GM20431 (cell line): ENCODE results near the gene ADAMTS18.
"Not testable (repeated sequence)": the region's sequence is repeated elsewhere in the genome, so short reads cannot be mapped to it uniquely, and the experiment has no call there.

ENCODE experiments used
- in situ Hi-C: fragments of 300-500 bp; cut with MseI, MboI; formaldehyde crosslinking; loops from one replicate; pipeline ENCODE4 v1.15.0; 2020; ENCODE audit warnings: low sequenced_read_pairs; ENCODE audit not compliant: unreplicated experiment

Gene ADAMTS18, protein sequence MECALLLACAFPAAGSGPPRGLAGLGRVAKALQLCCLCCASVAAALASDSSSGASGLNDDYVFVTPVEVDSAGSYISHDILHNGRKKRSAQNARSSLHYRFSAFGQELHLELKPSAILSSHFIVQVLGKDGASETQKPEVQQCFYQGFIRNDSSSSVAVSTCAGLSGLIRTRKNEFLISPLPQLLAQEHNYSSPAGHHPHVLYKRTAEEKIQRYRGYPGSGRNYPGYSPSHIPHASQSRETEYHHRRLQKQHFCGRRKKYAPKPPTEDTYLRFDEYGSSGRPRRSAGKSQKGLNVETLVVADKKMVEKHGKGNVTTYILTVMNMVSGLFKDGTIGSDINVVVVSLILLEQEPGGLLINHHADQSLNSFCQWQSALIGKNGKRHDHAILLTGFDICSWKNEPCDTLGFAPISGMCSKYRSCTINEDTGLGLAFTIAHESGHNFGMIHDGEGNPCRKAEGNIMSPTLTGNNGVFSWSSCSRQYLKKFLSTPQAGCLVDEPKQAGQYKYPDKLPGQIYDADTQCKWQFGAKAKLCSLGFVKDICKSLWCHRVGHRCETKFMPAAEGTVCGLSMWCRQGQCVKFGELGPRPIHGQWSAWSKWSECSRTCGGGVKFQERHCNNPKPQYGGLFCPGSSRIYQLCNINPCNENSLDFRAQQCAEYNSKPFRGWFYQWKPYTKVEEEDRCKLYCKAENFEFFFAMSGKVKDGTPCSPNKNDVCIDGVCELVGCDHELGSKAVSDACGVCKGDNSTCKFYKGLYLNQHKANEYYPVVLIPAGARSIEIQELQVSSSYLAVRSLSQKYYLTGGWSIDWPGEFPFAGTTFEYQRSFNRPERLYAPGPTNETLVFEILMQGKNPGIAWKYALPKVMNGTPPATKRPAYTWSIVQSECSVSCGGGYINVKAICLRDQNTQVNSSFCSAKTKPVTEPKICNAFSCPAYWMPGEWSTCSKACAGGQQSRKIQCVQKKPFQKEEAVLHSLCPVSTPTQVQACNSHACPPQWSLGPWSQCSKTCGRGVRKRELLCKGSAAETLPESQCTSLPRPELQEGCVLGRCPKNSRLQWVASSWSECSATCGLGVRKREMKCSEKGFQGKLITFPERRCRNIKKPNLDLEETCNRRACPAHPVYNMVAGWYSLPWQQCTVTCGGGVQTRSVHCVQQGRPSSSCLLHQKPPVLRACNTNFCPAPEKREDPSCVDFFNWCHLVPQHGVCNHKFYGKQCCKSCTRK (N-terminal part only)

DNA sequence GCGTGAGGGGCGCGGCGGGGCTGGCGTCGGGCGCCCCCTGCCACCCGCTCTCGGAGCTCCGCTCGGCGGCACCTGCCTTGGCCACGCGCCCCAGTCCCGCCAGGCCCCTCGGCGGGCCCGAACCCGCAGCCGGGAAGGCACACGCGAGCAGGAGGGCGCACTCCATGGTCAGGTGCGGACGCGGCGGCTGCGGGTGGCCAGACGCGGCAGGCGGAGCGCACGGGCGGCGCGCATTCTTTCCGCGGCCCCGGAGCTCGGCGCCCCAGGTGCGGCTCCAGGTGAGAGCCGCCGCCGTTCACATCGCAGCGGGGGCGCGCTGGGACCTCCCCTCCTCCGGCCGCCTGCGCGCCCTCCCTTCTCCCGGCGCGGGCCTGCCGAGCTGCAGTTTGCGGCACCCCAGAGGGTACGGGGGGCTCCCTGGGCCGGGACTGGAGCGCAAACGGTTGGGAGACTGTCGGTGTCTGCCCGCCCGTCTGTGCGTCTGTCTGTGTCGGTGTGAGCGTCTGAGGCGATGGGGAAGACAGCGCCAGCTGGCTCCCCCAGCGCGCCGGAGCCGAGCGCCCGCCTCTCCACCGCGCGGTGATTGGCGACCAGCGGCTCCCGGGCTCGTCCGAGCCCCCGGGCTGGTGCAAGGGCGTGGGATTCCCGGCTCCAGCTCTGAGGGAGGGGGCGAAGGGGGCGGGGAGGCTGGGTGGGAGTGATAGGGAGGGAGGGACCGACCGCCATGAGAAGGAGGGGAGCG is at the start of gene ADAMTS18:
Gene ADAMTS18 (minus strand): TSS at position 505 of the 742 bp plus-strand sequence. CDS start 339 bp downstream, at position 166.
- in situ Hi-C loops = no loop called here

DNA sequence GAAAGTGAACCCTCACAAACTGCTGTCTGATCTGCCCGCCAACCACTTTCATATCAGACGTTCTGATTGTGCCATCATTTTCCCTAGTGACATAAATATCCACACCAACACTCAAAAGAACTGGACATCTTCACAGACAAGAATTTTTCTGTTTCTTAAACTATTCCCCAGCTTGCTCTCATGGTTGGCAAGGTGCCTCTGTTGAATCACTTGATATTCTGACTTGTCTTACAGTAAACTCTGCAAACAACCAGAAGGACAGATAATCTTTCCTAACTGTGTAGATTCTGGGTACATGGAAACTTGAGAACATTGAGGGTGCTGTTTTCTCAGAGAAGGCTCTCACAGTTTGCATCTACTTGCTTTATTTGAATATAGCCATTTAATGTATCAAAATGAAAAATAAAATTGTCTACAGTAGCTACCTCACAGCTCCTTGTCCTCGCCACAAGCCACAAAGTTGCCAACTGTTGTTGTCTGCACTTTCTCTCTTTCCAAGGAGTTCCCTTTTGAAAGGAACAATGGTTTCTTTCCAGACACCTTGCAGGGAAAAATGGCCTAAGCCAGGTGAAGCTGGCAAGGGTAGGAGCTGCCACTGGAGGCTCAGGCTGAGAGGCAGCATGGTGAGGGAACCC is 46.0 kb upstream of the ADAMTS18 start:
- in situ Hi-C loops = no loop called here

DNA sequence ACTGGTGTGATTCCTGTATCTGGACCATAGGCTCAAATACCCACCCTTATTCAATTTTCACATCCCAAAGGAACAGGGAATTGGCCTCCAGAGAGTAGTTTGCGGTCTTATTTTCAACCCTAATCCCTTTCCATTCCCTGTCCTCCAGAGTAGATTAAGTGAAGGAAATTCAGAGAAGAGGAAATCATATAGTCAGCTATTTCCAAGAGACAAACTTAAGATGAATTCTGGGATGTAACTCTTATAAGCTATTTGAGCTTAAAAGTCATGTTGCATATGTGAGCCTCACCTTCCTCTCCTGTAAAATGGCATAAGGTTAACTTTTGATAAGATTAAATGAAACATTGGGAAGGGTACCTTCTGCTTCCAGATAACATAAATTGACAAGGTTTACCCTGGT is 37.4 kb upstream of the ADAMTS18 start:
- in situ Hi-C loops = no loop called here

DNA sequence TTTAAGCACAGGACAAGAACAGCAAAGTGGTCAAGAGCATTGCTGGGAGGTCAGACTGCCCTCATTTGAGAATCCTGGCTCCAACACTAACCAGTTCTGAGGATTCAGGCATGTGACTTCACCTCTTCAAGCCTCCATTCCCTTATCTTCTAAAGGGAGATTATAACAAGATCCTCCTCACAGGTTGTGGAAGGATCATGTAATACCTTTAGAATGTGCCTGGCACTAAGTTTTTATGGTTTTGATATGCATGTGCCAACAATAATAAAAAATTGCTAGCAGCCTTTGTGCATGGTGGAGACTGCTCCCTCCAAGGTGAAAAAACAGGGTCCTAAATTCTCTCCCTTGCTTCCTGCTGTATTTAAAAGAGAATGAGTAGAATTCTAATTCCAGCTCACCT is 36.0 kb upstream of the ADAMTS18 start:
- in situ Hi-C loops = no loop called here

DNA sequence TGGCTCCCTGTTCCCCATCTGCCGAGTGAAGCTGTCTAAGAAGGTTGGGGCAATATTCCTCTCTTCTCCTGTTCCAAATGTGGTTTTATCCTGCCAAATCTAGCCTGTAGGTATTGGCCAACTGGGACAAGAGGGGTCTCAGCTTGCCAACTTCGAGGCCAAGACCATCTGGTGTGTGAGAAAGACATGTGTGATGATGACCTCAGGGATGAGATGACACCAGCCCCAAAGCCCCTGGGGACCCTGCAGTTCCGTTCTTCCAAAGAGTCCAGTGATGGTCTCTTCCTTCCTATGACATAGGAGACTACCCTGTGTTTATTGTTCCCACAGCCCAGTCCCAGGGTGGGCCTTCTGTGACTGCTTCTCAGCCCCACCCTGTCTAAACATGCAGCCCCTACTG is 34.8 kb upstream of the ADAMTS18 start:
- in situ Hi-C loops = no loop called here

DNA sequence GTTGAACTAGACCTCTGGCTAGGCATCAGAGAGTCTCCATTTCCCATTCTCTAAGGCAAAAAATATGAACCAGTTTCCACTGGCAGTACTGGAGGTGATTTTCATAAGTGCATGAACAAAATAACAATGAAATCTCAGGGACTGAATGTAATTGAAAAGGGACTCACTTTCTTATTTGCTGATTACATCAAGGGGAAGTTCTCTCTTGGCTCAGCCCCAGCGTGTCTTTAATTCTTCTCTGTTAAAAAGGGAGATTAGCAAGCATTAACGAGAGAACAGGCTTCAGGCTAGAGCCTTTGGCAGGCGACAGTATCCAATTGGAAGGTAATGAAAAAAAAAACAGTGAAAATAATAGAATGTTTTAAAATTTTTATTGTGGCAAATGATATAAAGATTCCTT is 34.0 kb upstream of the ADAMTS18 start:
- in situ Hi-C loops = no loop called here

DNA sequence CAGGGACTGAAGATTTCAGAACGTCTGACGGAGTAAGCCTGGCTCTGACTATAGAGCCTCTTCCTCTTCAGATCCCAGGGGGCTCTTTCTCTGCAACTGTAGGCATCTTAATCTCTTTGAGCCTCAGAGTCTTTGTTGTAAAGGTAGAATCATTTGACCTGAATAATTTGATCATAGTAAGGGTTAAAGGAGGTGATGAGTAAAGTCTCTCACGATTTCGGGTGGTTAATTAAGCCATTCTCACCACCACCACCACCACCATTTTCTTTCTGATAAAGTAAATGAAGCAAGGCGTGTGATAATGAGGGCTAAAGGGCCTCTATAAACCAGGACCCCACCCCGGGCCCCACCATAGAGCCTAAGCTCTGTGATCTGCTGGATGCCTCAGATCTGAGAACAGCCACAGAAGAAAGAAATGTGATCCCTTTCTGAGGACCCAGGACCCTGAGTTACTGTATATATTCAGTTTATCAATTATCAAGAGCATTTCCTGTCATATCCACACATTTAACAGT is 33.0 kb upstream of the ADAMTS18 start:
- in situ Hi-C loops = no loop called here

DNA sequence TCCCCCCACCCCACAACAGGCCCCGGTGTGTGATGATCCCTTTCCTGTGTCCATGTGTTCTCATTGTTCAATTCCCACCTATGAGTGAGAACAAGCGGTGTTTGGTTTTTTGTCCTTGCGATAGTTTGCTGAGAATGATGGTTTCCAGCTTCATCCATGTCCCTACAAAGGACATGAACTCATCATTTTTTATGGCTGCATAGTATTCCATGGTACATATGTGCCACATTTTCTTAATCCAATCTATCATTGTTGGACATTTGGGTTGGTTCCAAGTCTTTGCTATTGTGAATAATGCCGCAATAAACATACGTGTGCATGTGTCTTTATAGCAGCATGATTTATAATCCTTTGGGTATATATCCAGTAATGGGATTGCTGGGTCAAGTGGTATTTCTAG is 28.8 kb upstream of the ADAMTS18 start:
- in situ Hi-C loops = not testable (repeated sequence)

DNA sequence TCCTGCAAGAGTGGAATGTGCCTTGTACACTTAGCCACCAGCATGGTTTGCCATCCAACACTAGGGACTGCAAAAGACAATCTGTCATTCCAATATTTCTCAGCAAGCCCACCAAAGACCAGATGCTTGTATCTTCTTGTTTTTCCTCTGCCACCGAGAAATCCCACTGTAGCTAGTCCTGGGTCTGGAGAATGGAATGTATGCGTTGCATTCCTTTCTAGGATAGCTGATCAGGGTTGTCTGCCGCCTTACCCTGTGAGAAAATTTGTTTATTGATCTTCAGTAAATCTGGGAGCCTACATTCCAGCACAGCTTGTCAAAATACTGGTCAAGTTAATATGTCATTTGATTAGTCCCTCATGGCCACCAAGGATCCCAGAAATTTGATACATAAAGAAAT is 28.1 kb upstream of the ADAMTS18 start:
- in situ Hi-C loops = no loop called here

DNA sequence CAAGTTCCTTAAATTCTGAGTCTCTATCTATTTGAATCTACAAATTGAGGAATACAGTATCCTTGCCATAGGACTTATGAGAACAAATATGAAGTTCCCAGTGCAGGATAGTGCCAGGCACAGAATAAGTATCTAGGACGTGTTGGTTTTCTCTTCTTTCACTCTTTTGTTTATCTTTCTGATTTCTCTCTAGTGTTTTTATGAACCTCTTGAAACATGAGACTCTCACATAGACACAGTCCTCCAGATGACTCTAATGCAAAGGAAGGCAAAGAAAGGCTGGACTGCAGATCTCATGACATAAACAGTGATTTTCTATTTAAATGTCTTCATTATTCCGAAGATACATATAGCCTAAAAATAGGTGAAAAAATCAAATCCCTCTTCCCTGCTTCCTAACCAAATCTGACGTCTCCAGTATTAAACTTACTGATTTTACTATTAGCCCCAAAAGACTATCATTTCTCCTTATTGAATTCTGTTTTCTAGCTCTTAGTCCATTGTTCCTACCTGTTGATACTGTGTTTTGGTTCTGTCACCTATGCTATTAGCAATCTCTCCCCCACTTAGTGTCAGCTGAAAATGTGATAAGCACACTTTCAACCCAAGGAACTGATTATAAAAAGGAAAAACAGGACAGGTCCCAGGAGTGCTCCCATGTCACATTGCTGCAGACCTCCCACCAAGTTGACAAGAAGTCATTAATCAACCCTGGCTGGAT is 24.9 kb upstream of the ADAMTS18 start:
- in situ Hi-C loops = no loop called here

DNA sequence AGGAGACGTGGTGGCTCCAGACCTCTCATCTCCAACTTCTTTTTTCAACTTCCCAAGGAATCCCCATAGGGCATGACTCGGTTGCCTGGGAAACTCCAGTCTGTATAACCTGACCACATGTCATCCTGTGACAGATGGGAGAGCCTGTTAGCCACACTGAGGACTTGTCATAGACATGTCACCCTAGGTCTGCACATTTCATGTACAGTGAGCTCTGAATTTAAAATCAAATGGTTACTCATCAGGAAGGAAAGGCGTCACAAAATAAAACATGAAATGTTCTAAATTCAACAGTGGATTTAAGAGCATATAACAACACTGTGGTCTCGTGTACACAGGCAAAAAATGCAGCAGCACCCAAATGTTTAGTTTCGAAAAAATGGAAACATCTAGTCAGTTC is 22.2 kb upstream of the ADAMTS18 start:
- in situ Hi-C loops = no loop called here

DNA sequence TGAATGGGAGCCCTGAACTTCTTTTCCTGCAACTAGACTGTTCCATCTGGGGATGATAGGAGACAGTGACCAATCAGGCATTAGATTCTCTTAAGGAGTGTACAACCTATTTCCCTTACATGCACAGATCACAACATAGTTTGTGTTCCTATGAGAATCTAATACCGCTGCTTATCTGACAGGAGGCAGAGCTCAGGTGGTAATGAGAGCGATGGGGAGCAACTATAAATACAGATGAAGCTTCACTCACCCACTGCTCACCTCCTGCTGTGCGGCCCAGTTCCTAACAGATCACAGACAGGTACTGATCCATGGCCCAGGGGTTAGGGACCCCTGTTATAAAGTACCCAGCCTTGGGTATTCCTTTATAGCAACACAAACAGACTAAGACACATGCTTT is 17.4 kb upstream of the ADAMTS18 start:
- in situ Hi-C loops = no loop called here

DNA sequence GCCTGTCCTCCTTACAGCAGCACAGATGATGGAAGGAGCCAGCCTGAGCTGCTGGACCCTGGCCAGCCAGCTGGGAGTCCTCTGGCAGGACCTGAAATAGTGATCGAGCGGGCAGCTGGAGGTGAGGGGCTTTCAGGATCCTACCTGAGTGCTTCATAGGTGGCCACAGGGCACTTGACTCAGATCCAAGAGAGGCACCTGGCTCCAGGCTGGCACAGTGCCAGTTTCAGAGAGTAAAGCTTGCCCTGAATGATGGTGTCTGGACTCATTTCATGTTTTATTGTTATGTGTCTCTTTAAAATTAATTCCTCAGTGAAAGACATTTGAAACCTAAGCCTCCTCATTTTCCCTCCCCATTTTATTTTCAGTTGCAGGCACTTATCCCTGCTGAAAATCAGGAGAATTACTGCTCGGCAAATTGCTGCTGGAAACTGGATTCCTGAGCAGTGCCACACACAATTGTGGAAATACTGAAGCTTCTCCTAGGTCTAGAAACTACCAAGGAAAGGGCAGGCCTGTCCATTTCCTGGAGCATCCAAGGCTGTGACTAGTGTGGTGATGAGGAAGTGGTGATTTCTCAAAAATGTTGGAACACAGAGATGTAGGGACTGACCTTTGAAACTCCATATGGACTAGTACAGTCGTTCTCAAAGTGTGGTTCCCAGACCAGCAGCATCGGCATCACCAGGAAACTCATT is 16.1 kb upstream of the ADAMTS18 start:
- in situ Hi-C loops = no loop called here

DNA sequence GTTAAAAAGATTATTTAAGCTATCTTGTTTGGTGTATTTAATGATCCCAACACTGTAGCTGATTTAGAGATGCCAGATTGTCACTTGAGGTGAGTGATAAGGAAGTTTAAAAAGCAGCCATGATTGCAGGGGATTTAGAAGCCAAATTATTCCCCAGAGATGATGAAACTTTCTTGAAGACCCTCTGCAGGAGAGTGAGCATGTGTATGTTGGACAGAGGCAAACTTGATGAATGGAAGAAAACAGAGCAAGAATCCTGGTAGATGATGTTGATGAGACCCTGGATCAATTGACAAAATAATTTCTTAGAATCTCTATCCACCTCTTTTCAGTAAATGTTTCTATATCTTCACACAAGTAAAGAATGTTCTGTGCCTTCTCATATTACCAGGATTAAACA is 14.4 kb upstream of the ADAMTS18 start:
- in situ Hi-C loops = no loop called here

DNA sequence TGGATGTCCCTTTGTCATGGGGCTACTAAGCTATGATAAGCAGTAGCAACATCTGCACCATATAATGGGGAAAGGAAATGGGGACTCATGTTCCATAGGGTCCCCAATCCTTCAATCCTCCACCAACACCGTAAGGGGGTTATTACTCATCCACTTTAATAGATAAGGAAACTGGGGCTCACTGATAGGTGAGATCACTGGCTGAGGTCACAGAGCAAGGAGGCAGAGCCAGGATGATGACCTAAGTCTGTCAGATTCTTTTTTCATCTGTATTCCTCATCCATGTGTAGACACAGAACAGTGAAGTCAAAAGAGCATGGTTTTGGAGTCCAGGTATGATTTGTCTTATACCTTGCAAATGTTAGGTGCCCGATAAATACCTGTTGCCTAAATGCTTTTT is 10.5 kb upstream of the ADAMTS18 start:
- in situ Hi-C loops = no loop called here

DNA sequence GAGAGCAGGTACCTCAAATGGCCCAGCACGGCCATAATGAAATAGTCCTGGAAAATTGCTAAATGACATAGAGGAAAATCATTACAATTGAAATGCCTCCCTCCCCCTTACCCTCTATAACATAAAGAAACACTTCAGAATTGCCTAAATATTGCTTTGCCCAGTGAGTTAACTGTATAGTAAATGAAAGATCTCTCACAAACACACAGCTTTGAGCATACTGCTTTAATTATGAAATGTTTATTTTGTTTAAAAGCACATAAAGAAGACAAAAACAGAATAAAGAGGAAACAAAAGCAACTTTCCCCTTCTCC is 9.3 kb upstream of the ADAMTS18 start:
- in situ Hi-C loops = no loop called here

DNA sequence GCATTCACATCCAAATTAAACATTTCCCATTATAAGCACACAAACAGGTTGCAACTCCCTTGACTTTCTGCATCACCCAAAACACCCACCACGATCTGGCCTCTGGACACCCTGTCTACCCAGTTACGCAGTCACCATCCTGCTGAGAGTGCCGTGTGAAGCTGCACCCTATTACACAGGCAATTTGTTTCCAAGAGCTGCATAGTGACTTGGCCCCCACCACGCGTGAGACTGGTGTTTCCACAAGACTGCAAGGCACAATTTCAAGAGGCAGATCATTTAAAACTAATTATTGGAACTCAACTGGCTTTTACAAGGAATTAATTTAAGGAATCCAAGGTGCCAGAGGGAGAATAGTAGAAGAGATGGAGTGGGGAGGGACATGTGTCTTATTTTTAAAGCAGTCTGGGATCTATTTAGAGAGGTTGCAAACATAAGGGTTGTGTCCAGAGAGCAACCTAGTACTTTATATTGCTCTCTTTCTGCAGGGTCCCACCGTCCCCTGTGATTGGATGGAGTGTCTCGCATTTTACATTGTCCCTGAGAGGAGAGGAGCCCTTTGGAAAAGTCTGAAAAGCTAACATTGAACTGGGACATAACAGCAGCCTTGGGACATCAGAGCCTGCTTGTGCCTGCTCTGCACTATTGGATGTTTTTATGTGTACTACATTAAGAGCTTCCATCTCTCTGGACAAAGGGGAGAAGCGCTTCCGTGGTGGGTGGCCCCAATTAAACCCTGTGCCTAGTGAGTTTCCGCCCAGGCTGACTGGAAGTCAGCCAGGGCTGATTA is 8.7 kb upstream of the ADAMTS18 start:
- in situ Hi-C loops = no loop called here
